ENCODE results near the gene PCF11. TPM values are rescaled to one million over a fixed set of nuclear protein-coding genes. Genes with fewer than 3 reads are reported as not detected.

The PCF11 gene
- total and polyA plus RNA-seq, 2 of the 13 experiments (the other 11 are each of a cell fraction or from before 2014, with no cell fraction given): 40.3 to 47.7 TPM

DNA sequence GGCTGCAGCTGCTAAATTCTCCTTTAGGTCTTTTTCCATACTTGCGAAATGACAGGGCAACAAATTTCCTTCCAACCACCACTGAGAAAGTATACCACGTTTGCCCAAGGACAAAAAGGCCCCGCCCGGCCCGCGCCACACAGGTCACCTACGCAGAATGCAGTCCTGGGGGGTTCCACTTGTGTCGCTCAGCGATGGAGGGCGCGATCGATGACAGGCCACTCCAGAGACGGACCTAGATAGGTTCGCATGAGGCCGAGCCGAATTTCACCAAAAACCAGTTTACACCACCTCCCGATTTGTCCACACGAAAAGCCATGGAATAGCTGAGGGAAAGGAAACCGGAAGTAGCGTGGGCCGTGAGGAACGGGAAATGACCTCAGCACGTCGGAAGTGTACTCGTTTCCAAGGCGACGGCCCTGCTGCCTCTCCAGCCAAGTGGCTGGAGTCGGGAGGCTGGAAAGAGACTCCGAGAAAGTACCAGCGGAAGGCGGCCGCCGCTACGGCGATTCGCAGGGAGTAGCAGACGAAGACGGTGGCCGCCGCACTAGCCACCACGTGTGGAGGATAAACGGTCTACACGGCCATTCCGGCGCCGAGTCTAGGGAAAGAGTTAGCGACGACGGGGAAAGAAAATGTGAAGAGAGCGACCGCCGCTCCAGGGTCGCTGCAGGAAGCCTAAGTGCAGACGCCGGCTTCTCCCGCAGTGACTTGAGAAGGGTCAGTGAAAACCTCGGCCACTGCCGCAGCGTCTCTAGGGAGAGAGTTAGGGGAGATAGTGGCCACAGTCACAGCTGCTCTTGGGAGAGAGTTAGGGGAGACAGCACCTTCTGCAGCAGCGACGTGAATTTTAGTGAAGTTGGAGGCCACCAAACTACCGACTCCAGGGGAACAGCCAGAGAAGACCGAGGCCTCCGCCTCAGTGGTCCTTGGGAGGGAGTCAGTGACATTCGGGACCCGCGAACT is 36.7 kb downstream of the PCF11 start, which contains the start of gene ANKRD42 (continued):
- TF ChIP-seq, protein P1, sequence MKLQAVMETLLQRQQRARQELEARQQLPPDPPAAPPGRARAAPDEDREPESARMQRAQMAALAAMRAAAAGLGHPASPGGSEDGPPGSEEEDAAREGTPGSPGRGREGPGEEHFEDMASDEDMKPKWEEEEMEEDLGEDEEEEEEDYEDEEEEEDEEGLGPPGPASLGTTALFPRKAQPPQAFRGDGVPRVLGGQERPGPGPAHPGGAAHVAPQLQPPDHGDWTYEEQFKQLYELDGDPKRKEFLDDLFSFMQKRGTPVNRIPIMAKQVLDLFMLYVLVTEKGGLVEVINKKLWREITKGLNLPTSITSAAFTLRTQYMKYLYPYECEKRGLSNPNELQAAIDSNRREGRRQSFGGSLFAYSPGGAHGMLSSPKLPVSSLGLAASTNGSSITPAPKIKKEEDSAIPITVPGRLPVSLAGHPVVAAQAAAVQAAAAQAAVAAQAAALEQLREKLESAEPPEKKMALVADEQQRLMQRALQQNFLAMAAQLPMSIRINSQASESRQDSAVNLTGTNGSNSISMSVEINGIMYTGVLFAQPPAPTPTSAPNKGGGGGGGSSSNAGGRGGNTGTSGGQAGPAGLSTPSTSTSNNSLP (IDR thresholded peaks at IDR 0.05; ENCODE audit: low read depth, low read length): no peak
- TF ChIP-seq, protein P2, sequence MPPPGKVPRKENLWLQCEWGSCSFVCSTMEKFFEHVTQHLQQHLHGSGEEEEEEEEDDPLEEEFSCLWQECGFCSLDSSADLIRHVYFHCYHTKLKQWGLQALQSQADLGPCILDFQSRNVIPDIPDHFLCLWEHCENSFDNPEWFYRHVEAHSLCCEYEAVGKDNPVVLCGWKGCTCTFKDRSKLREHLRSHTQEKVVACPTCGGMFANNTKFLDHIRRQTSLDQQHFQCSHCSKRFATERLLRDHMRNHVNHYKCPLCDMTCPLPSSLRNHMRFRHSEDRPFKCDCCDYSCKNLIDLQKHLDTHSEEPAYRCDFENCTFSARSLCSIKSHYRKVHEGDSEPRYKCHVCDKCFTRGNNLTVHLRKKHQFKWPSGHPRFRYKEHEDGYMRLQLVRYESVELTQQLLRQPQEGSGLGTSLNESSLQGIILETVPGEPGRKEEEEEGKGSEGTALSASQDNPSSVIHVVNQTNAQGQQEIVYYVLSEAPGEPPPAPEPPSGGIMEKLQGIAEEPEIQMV (CRISPR knock-in tag; IDR thresholded peaks at IDR 0.05; ENCODE audit: low read depth): no peak
- TF ChIP-seq, protein P3, sequence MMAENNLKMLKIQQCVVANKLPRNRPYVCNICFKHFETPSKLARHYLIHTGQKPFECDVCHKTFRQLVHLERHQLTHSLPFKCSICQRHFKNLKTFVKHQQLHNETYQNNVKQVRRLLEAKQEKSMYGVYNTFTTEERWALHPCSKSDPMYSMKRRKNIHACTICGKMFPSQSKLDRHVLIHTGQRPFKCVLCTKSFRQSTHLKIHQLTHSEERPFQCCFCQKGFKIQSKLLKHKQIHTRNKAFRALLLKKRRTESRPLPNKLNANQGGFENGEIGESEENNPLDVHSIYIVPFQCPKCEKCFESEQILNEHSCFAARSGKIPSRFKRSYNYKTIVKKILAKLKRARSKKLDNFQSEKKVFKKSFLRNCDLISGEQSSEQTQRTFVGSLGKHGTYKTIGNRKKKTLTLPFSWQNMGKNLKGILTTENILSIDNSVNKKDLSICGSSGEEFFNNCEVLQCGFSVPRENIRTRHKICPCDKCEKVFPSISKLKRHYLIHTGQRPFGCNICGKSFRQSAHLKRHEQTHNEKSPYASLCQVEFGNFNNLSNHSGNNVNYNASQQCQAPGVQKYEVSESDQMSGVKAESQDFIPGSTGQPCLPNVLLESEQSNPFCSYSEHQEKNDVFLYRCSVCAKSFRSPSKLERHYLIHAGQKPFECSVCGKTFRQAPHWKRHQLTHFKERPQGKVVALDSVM (CRISPR knock-in tag; IDR thresholded peaks at IDR 0.05): peak; percentile 59; the same call in 1 of the 2 replicates
- TF ChIP-seq ZNF460 (CRISPR knock-in tag; IDR thresholded peaks at IDR 0.05; ENCODE audit: borderline replicate concordance): no peak
- TF ChIP-seq CCDC6 (CRISPR knock-in tag; IDR thresholded peaks at IDR 0.05): no peak
- TF ChIP-seq, protein P4, sequence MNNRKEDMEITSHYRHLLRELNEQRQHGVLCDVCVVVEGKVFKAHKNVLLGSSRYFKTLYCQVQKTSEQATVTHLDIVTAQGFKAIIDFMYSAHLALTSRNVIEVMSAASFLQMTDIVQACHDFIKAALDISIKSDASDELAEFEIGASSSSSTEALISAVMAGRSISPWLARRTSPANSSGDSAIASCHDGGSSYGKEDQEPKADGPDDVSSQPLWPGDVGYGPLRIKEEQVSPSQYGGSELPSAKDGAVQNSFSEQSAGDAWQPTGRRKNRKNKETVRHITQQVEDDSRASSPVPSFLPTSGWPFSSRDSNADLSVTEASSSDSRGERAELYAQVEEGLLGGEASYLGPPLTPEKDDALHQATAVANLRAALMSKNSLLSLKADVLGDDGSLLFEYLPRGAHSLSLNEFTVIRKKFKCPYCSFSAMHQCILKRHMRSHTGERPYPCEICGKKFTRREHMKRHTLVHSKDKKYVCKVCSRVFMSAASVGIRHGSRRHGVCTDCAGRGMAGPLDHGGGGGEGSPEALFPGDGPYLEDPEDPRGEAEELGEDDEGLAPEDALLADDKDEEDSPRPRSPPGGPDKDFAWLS (CRISPR knock-in tag; IDR thresholded peaks at IDR 0.05; ENCODE audit: borderline replicate concordance): no peak
- no peak for TF ChIP-seq SMAD1 (CRISPR knock-in tag; IDR thresholded peaks at IDR 0.05; ENCODE audit: borderline replicate concordance, low read depth)
- TF ChIP-seq, protein P5, sequence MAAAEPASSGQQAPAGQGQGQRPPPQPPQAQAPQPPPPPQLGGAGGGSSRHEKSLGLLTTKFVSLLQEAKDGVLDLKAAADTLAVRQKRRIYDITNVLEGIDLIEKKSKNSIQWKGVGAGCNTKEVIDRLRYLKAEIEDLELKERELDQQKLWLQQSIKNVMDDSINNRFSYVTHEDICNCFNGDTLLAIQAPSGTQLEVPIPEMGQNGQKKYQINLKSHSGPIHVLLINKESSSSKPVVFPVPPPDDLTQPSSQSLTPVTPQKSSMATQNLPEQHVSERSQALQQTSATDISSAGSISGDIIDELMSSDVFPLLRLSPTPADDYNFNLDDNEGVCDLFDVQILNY (CRISPR knock-in tag; conservative IDR thresholded peaks at IDR 0.05): no peak
- no peak for TF ChIP-seq ZNF780A (CRISPR knock-in tag; IDR thresholded peaks at IDR 0.05)
- no peak for TF ChIP-seq NAIF1 (CRISPR knock-in tag; IDR thresholded peaks at IDR 0.05; ENCODE audit: borderline replicate concordance)
- TF ChIP-seq MAFG (CRISPR knock-in tag; IDR thresholded peaks at IDR 0.05): no peak
- TF ChIP-seq SIX4 (CRISPR knock-in tag; IDR thresholded peaks at IDR 0.05): no peak
- TF ChIP-seq, protein P6, sequence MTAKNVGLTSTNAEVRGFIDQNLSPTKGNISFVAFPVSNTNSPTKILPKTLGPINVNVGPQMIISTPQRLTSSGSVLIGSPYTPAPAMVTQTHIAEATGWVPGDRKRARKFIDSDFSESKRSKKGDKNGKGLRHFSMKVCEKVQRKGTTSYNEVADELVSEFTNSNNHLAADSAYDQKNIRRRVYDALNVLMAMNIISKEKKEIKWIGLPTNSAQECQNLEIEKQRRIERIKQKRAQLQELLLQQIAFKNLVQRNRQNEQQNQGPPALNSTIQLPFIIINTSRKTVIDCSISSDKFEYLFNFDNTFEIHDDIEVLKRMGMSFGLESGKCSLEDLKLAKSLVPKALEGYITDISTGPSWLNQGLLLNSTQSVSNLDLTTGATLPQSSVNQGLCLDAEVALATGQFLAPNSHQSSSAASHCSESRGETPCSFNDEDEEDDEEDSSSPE (CRISPR knock-in tag; IDR thresholded peaks at IDR 0.05): no peak
- TF ChIP-seq HOXA5 (CRISPR knock-in tag; IDR thresholded peaks at IDR 0.05): peak; percentile 41; the same call in 1 of the 2 replicates
- TF ChIP-seq ZFP82 (CRISPR knock-in tag; IDR thresholded peaks at IDR 0.05; ENCODE audit: borderline replicate concordance): no peak
- TF ChIP-seq ZNF530 (CRISPR knock-in tag; IDR thresholded peaks at IDR 0.05; ENCODE audit: low read depth): no peak
- no peak; the same call in 1 of the 2 replicates for TF ChIP-seq ZNF12 (CRISPR knock-in tag; IDR thresholded peaks at IDR 0.05)
